Osteoblast (primary cell): ENCODE data around the gene CSRP3. TPM values are rescaled to one million over a fixed set of nuclear protein-coding genes. Genes with fewer than 3 reads are reported as not detected.

Experiments
- DNase-seq: peaks from one replicate; pipeline ENCODE4 v3.0.0; 2011; ENCODE audit warnings: low spot score, mixed read lengths; ENCODE audit not compliant: insufficient read length; ENCODE audit errors: missing footprints
- H2AFZ ChIP-seq: 2 replicates; pipeline ENCODE4 v1.6.0; 2011; ENCODE audit warnings: mild to moderate bottlenecking, low read length
- H3K27ac ChIP-seq: 2 replicates; pipeline ENCODE4 v1.5.1; 2011; ENCODE audit warnings: mild to moderate bottlenecking, low read depth, low read length, moderate library complexity
- H3K27me3 ChIP-seq: 2 replicates; pipeline ENCODE4 v1.6.0; 2012; ENCODE audit warnings: mild to moderate bottlenecking, control low read depth, inconsistent platforms, low read length, moderate library complexity; ENCODE audit not compliant: insufficient read depth
- H3K36me3 ChIP-seq: 2 replicates; pipeline ENCODE4 v1.5.1; 2011; ENCODE audit warnings: mild to moderate bottlenecking, low read length, control low read depth, moderate library complexity; ENCODE audit not compliant: insufficient read depth
- H3K4me1 ChIP-seq: 2 replicates; pipeline ENCODE4 v1.5.1; 2011; ENCODE audit warnings: mild to moderate bottlenecking, low read length, control low read depth, moderate library complexity; ENCODE audit not compliant: insufficient read depth
- H3K4me2 ChIP-seq: 2 replicates; pipeline ENCODE4 v1.6.0; 2011; ENCODE audit warnings: mild to moderate bottlenecking, low read length; ENCODE audit not compliant: insufficient read depth
- H3K4me3 ChIP-seq: fragments of 200-600 bp; sonication (generic); 3 replicates; pipeline ENCODE4 v1.5.1; 2012; ENCODE audit warnings: mild to moderate bottlenecking, low read length, inconsistent platforms; ENCODE audit not compliant: insufficient read depth
- H3K79me2 ChIP-seq: 2 replicates; pipeline ENCODE4 v1.6.0; 2012; ENCODE audit warnings: mild to moderate bottlenecking, low read length, control low read depth, inconsistent platforms; ENCODE audit not compliant: insufficient read depth
- H3K9me3 ChIP-seq: 2 replicates; pipeline ENCODE4 v1.5.1; 2011; ENCODE audit warnings: low read depth, low read length, control low read depth
- H4K20me1 ChIP-seq: 2 replicates; pipeline ENCODE4 v1.6.0; 2012; ENCODE audit warnings: mild to moderate bottlenecking, low read length, control low read depth; ENCODE audit not compliant: insufficient read depth
- total RNA-seq: library from RNA; depleted of rRNA; stranded (reverse); fragments of >200 nt; gene quantifications from 2 replicates; pipeline ENCODE4 v1.2.3, GENCODE V29; 2012
- TF ChIP-seq, protein P1 (sequence below): IDR thresholded peaks from 2 replicates; pipeline ENCODE4 v1.5.1; 2011; ENCODE audit warnings: mild to moderate bottlenecking, low read depth, low read length, moderate library complexity; ENCODE audit errors: extremely low read depth

The CSRP3 gene
- total RNA-seq, 1 donor: not detected

GRCh38 chr11:19218216-19218615 lies 16.4 kb upstream of the CSRP3 start:
- Histone ChIP-seq H2AFZ (no peak overlapping the region), H4K20me1 (no peaks in the 10 kb centered on the region), H3K79me2 (no peaks in the 10 kb centered on the region), H3K9me3 (no peaks in the 10 kb centered on the region), H3K27me3 (peaks cover 35% of the 10 kb centered on the region), H3K4me2 (no peak overlapping the region), H3K4me1 (no peaks in the 10 kb centered on the region), H3K4me3 (no peak overlapping the region), H3K36me3 (no peaks in the 10 kb centered on the region), H3K27ac (no peak overlapping the region)
- DNase-seq: no peak
- TF ChIP-seq, protein P1, sequence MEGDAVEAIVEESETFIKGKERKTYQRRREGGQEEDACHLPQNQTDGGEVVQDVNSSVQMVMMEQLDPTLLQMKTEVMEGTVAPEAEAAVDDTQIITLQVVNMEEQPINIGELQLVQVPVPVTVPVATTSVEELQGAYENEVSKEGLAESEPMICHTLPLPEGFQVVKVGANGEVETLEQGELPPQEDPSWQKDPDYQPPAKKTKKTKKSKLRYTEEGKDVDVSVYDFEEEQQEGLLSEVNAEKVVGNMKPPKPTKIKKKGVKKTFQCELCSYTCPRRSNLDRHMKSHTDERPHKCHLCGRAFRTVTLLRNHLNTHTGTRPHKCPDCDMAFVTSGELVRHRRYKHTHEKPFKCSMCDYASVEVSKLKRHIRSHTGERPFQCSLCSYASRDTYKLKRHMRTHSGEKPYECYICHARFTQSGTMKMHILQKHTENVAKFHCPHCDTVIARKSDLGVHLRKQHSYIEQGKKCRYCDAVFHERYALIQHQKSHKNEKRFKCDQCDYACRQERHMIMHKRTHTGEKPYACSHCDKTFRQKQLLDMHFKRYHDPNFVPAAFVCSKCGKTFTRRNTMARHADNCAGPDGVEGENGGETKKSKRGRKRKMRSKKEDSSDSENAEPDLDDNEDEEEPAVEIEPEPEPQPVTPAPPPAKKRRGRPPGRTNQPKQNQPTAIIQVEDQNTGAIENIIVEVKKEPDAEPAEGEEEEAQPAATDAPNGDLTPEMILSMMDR: no peak

DNA sequence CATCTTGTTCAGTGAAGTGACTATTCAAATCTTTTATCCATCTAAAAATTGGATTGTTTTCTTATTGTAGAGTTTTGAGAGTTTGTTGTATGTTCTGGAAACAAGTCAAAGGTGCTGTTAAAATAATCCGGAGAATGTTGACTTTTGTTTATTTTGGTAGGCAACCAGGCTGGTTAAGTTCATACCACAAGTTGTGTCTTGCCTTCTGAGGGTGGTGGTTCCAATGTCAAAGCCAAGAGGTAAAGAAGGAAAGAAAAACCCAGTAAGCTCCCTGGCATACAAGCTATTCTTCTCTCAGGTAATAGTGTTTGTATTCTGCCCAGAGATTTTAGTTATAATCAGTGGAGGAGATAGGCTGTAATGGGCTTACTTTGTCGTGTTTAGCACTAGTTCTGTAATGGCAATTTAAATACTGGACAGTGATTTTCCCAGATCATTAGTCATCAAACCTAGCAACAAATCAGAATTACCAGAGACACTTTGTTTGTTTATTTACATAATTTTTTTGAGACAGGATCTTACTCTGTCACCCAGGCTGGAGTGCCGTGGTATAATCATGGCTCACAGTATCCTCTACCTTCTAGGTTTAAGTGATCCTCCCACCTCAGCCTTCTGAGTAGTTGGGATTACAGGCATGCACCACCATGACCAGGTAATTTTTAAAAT lies 15.1 kb upstream of the CSRP3 start:
- peak overlapping the region; percentile 23 for H3K4me2 ChIP-seq
- no peak for DNase-seq

DNA sequence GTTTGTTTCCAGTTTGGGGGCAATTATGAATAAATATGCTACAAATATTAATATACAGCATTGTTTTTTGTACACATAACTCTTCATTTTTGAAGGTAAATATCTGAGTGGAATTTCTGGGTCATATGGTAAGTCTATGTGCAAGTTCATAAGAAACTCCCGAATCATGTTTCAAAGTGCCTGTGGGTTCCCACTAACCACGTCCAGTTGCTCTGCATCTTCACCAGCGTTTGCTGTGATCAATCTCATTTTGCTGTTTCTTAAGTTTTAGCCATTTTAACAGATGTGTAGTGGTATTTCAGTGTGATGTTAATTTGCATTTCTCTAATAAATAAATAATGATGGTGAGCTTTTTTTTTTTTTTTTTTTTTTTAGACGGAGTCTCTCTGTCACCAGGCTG lies 14.2 kb upstream of the CSRP3 start:
- Histone ChIP-seq H4K20me1 (no peaks in the 10 kb centered on the region), H3K4me1 (no peaks in the 10 kb centered on the region), H3K36me3 (no peaks in the 10 kb centered on the region), H3K27ac (no peak overlapping the region), H3K27me3 (peaks cover 46% of the 10 kb centered on the region), H3K4me2 (no peak overlapping the region), H3K9me3 (no peaks in the 10 kb centered on the region), H2AFZ (no peak overlapping the region), H3K79me2 (no peaks in the 10 kb centered on the region), H3K4me3 (no peak overlapping the region)
- no peak for DNase-seq
- TF ChIP-seq, protein P1: no peak

More for the DNA sequence above, 15.1 kb upstream of the CSRP3 start:
- no peaks in the 10 kb centered on the region for H3K4me1 ChIP-seq
- H3K36me3 ChIP-seq: no peaks in the 10 kb centered on the region
- no peaks in the 10 kb centered on the region for H4K20me1 ChIP-seq
- H3K4me3 ChIP-seq: no peak overlapping the region
- TF ChIP-seq, protein P1: no peak
- peaks cover 44% of the 10 kb centered on the region for H3K27me3 ChIP-seq
- H3K79me2 ChIP-seq: no peaks in the 10 kb centered on the region
- no peak overlapping the region for H2AFZ ChIP-seq
- H3K27ac ChIP-seq: no peak overlapping the region
- H3K9me3 ChIP-seq: no peaks in the 10 kb centered on the region

DNA sequence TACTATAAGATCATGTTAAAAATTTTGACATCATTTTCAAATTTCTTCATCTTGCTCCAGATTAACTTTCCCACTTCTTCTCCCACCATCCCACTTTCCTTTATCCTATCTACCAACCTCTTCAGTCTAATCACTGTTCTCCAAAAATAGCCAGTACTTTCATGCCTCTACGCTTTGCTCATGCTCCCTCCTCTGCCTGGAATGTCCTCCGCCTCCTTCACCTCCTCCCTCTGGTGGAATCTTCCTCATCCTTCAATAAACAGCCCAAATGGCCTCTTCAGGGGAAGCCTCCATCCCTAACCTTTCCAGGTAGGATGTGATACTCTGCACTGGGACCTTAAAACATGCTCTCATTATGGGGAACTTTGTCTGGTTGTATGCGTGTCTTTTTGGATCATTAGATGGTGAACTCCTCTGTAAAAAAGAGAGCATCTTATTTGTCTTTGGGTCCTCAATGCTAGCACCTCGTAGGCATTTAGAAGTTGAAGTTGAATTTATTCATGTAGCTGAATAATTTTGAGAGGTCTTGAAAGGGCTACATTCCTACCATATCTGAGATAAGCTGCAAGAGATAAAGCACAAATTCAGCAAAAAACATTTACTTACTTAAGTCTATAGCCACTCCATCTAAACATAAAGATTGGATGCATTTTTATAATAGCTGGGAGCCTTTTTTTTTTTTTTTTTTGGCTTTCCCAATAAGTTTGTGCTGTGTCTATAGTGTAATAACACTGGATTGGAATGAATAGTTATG lies 8.0 kb upstream of the CSRP3 start:
- no peak for DNase-seq
- Histone ChIP-seq H3K4me3 (no peak overlapping the region), H3K4me1 (peaks cover 3% of the 10 kb centered on the region), H3K79me2 (no peaks in the 10 kb centered on the region), H4K20me1 (no peaks in the 10 kb centered on the region), H3K27me3 (peaks cover 52% of the 10 kb centered on the region), H2AFZ (no peak overlapping the region), H3K27ac (no peak overlapping the region), H3K36me3 (no peaks in the 10 kb centered on the region), H3K4me2 (no peak overlapping the region), H3K9me3 (no peaks in the 10 kb centered on the region)
- TF ChIP-seq, protein P1: no peak
